HG02798 (cell line): ENCODE measurements around the gene MCFD2.

Experiments
- ATAC-seq: cut with Tn5 transposase; IDR thresholded peaks from one replicate; pipeline ENCODE4 v1.9.1; 2021; ENCODE audit warnings: mild to moderate bottlenecking; ENCODE audit not compliant: unreplicated experiment, poor library complexity

Gene MCFD2

GRCh38 chr2:46854260-46854659 lies 61.3 kb downstream of the MCFD2 start:
- ATAC-seq, result no peak

GRCh38 chr2:46852598-46852997 lies 63.0 kb downstream of the MCFD2 start:
- ATAC-seq, result no peak

GRCh38 chr2:46852124-46852523 lies 63.5 kb downstream of the MCFD2 start:
- no peak for ATAC-seq
